Stimulated activated CD8-positive, alpha-beta memory T cell treated with anti-CD3 and anti-CD28 coated beads, Interleukin-15, amount 100 ng/mL, for 24 hours (primary cell): ENCODE results near the gene STAC3.

ENCODE experiments used
- DNase-seq: peaks from one replicate; pipeline ENCODE4 v3.0.0-alpha.2; 2020; ENCODE audit warnings: low read depth

Gene STAC3

DNA sequence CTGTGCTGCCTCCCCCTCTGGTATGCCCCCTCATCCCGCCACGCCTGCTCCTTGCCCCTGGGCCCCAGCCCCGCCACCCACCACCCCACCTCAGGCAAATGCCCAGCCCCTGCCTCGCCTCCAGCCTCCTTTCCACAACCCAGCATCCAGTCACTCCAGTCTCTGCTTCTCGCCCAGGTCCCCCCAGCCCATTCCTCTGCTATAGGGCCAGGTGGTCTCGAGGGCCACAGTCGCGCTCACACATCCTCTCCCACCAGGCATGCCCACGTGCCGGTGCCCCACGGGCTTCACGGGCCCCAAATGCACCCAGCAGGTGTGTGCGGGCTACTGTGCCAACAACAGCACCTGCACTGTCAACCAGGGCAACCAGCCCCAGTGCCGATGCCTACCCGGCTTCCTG is 40.5 kb downstream of the STAC3 start:
- DNase-seq, result no peak

- no peak for DNase-seq
Observed at GRCh38 chr12:57209916-57210315, 41.1 kb downstream of the STAC3 start.

- no peak for DNase-seq
Observed at GRCh38 chr12:57208631-57209282, 42.2 kb downstream of the STAC3 start.

DNA sequence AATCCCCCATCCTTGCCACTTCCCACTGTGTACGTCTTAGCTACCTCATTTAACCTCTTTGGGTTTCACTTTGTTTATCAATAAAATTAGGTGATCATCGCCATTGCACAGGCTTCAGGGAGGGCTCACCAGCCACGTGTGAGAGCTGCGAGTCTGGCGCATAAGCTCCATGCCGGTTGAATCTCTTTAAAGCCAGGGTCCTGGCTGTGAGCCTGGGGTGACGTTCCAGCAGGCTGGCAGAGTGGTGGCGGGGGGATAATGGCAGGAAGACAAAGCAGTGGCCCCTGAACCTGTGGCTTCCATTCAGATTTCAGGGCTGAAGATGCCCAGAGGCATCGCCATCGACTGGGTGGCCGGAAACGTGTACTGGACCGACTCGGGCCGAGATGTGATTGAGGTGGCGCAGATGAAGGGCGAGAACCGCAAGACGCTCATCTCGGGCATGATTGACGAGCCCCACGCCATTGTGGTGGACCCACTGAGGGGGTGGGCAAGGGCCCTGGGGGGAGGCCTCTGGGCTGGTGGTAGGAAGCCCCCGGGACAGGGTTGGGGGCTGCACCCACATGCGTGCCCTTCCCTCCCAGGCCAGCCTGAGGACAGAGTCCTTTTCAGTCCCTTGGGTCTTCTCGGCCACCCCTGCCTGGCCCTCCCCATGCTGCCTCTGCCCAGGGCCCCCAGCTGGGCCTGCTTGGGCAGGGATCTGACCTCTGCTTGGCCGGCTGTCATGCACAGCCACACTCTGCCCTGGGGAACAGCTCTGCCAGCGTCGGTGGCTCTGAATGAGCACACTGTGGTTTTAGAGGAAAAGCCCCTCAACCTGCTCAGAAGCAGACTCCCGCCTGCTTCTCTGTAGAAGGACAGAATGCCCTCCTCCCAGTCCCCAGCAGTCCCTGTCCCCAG is 43.0 kb downstream of the STAC3 start:
- no peak for DNase-seq

DNA sequence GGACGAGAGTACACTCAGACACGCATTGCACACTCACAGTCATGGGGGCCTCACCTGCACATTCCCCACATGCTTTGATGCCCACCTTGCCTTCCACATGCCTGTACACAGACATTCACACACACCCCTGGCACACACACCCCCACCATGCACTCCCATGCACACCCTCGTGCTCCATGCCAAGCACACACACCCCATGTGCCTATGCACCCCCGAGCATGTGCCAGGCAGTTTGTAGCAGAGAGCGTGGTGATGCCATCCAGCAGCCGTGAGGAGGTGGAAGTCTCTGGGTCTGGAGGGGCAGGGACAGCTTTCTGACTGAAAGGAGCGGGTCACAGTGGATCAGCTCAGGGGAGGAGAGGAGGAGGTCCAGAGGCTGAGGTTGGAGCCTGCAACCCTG is 45.1 kb downstream of the STAC3 start:
- DNase-seq, result no peak

- no peak for DNase-seq
Observed at GRCh38 chr12:57205186-57205585, 45.8 kb downstream of the STAC3 start.

DNA sequence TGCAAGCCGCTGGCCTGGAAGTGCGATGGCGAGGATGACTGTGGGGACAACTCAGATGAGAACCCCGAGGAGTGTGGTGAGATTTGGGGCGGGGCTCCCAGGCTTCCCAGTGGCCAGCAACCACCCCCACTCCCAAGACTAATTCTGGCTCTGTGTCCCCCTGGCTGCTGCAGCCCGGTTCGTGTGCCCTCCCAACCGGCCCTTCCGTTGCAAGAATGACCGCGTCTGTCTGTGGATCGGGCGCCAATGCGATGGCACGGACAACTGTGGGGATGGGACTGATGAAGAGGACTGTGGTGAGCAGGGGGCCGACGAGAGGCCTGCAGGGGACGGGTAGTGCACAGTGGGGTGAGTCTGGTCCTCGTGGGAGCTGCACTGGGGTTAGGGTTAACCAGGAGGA is 46.5 kb downstream of the STAC3 start:
- DNase-seq, result no peak

GRCh38 chr12:57203791-57204190 is 47.2 kb downstream of the STAC3 start:
- no peak for DNase-seq

GRCh38 chr12:57203201-57203600 is 47.8 kb downstream of the STAC3 start:
- no peak for DNase-seq

DNA sequence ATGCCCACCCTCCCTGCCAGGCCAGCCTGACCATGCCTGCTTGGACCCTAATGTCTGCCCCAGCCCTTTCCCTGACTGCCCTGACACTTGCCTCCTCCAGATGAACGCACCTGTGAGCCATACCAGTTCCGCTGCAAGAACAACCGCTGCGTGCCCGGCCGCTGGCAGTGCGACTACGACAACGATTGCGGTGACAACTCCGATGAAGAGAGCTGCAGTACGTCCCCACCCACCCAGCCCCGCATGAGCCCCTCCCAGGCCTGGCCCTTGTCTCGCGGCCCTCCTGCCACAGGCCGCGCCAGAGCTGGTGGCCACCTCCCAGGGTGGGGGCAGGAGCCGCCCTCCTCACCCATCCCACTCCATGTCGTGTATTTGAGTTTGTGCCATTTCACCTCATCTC is 48.7 kb downstream of the STAC3 start:
- DNase-seq, result no peak

- no peak for DNase-seq
Observed at GRCh38 chr12:57201631-57202030, 49.4 kb downstream of the STAC3 start.

DNA sequence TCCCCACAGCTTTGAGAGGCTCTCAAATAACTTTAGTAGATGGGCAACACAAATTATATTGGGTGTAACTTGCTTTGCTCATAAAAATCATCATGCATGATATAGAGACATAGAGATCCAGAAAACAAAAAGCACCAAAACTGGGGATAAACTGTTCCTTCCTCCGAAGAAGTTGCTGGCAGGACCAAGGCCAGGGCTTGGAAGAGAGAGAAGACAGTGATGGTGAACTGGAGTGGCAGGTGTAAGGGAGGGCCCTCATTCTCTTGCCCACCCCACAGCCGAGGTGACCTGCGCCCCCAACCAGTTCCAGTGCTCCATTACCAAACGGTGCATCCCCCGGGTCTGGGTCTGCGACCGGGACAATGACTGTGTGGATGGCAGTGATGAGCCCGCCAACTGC is 49.8 kb downstream of the STAC3 start:
- DNase-seq, result no peak

GRCh38 chr12:57200497-57200896 is 50.5 kb downstream of the STAC3 start:
- DNase-seq, result no peak

GRCh38 chr12:57199191-57199590 is 51.8 kb downstream of the STAC3 start:
- no peak for DNase-seq

DNA sequence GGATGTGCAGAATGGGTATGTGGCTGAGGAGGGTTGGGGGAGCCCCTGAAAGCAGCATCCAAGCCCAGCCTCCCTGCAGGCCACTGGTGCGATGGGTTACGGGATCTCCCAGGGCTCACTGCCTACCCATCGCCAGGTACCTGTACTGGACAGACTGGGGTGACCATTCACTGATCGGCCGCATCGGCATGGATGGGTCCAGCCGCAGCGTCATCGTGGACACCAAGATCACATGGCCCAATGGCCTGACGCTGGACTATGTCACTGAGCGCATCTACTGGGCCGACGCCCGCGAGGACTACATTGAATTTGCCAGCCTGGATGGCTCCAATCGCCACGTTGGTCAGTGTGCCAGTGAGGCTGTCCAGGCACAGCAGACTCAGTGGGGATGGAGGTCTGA is 52.7 kb downstream of the STAC3 start:
- DNase-seq, result no peak

GRCh38 chr12:57196956-57197355 is 54.0 kb downstream of the STAC3 start:
- DNase-seq, result no peak

- no peak for DNase-seq
Observed at GRCh38 chr12:57196439-57196838, 54.5 kb downstream of the STAC3 start.

GRCh38 chr12:57195611-57196371 is 55.2 kb downstream of the STAC3 start:
- no peak for DNase-seq

DNA sequence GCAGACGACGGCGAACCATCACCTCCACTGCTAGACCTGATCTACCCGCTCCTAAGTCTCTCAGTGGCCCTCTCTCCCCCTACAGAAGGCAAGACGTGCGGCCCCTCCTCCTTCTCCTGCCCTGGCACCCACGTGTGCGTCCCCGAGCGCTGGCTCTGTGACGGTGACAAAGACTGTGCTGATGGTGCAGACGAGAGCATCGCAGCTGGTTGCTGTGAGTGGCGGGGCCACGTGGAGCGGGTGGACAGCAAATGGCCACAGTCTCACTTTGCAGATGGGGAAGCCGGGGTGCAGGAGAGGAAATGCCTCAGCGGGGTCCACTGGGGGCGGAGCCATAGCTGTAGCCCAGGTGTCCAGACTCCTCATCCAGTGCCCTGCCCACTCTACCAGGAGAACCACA is 55.8 kb downstream of the STAC3 start:
- no peak for DNase-seq

GRCh38 chr12:57194253-57194652 is 56.7 kb downstream of the STAC3 start:
- no peak for DNase-seq

GRCh38 chr12:57193706-57194245 is 57.2 kb downstream of the STAC3 start:
- DNase-seq, result no peak
